Mesendoderm (in vitro differentiated cells): Measurements from ENCODE around the gene SLC8A3. TPM values are rescaled to one million over a fixed set of nuclear protein-coding genes. Genes with fewer than 3 reads are reported as not detected.
"Not testable (repeated sequence)": the region's sequence is repeated elsewhere in the genome, so short reads cannot be mapped to it uniquely, and the experiment has no call there.

Experiments
- DNase-seq: peaks from one replicate; pipeline ENCODE4 v3.0.0; 2013
- H2AK5ac ChIP-seq: 2 replicates; pipeline ENCODE4 v1.6.1; 2013; ENCODE audit warnings: low read length, inconsistent platforms
- H2BK120ac ChIP-seq: 2 replicates; pipeline ENCODE4 v1.6.1; 2013; ENCODE audit warnings: low read depth, mild to moderate bottlenecking, low read length, moderate library complexity, mixed read lengths
- H2BK15ac ChIP-seq: replicated peaks from 2 replicates; pipeline ENCODE4 v1.6.1; 2013; ENCODE audit warnings: low read depth, mild to moderate bottlenecking, moderate library complexity
- H2BK5ac ChIP-seq: 2 replicates; pipeline ENCODE4 v1.6.1; 2013; ENCODE audit warnings: low read length, inconsistent platforms
- H3K18ac ChIP-seq: 2 replicates; pipeline ENCODE4 v1.6.1; 2013; ENCODE audit warnings: mild to moderate bottlenecking, low read length, mixed read lengths
- H3K23ac ChIP-seq: one replicate; pipeline ENCODE4 v1.6.1; 2013; ENCODE audit warnings: low read length
- H3K27ac ChIP-seq: 2 replicates; pipeline ENCODE4 v1.5.1; 2013; ENCODE audit warnings: low read depth, mild to moderate bottlenecking, inconsistent platforms, low read length, moderate library complexity
- H3K27me3 ChIP-seq: 2 replicates; pipeline ENCODE4 v1.6.1; 2013; ENCODE audit warnings: low read length, control low read depth, mild to moderate bottlenecking, inconsistent platforms; ENCODE audit not compliant: insufficient read depth, poor library complexity
- H3K36me3 ChIP-seq: 2 replicates; pipeline ENCODE4 v1.6.1; 2013; ENCODE audit warnings: low read length, inconsistent platforms; ENCODE audit not compliant: control insufficient read depth, insufficient read depth
- H3K4ac ChIP-seq: one replicate; pipeline ENCODE4 v1.6.1; 2013; ENCODE audit warnings: low read depth, mild to moderate bottlenecking, low read length, moderate library complexity
- H3K4me1 ChIP-seq: 2 replicates; pipeline ENCODE4 v1.6.1; 2013; ENCODE audit warnings: low read depth, low read length, inconsistent platforms; ENCODE audit not compliant: control insufficient read depth
- H3K4me2 ChIP-seq: 2 replicates; pipeline ENCODE4 v1.6.1; 2013; ENCODE audit warnings: low read length
- H3K4me3 ChIP-seq: 2 replicates; pipeline ENCODE4 v1.5.1; 2013; ENCODE audit warnings: mild to moderate bottlenecking, low read length
- H3K56ac ChIP-seq: one replicate; pipeline ENCODE4 v1.6.1; 2013; ENCODE audit warnings: low read length
- H3K79me1 ChIP-seq: 2 replicates; pipeline ENCODE4 v1.6.1; 2013; ENCODE audit warnings: low read length, inconsistent platforms
- H3K79me2 ChIP-seq: 2 replicates; pipeline ENCODE4 v1.6.1; 2013; ENCODE audit warnings: mild to moderate bottlenecking, low read length; ENCODE audit not compliant: control insufficient read depth, insufficient read depth
- H3K9ac ChIP-seq: 2 replicates; pipeline ENCODE4 v1.6.1; 2013; ENCODE audit warnings: low read length, inconsistent platforms
- H4K5ac ChIP-seq: one replicate; pipeline ENCODE4 v1.6.1; 2013; ENCODE audit warnings: low read length
- H4K8ac ChIP-seq: one replicate; pipeline ENCODE4 v1.6.1; 2013; ENCODE audit warnings: low read depth, mild to moderate bottlenecking, control low read depth, low read length, moderate library complexity
- WGBS: extraction: QIAGEN DNeasy Blood & Tissue Kit; methylation state at CpG from one replicate; pipeline ENCODE4 v1.1.7; 2013; ENCODE audit warnings: low lambda C conversion rate, missing lambda C conversion rate; ENCODE audit not compliant: insufficient coverage; ENCODE audit errors: extremely low coverage; 5-methylcytosine and 5-hydroxymethylcytosine counted together
- polyA plus RNA-seq, 2 experiments: library from polyadenylated mRNA; stranded (reverse); fragments of 200-250 nt; gene quantifications; one replicate each; pipeline ENCODE4 v1.2.3, GENCODE V29; 2013

The SLC8A3 gene, protein sequence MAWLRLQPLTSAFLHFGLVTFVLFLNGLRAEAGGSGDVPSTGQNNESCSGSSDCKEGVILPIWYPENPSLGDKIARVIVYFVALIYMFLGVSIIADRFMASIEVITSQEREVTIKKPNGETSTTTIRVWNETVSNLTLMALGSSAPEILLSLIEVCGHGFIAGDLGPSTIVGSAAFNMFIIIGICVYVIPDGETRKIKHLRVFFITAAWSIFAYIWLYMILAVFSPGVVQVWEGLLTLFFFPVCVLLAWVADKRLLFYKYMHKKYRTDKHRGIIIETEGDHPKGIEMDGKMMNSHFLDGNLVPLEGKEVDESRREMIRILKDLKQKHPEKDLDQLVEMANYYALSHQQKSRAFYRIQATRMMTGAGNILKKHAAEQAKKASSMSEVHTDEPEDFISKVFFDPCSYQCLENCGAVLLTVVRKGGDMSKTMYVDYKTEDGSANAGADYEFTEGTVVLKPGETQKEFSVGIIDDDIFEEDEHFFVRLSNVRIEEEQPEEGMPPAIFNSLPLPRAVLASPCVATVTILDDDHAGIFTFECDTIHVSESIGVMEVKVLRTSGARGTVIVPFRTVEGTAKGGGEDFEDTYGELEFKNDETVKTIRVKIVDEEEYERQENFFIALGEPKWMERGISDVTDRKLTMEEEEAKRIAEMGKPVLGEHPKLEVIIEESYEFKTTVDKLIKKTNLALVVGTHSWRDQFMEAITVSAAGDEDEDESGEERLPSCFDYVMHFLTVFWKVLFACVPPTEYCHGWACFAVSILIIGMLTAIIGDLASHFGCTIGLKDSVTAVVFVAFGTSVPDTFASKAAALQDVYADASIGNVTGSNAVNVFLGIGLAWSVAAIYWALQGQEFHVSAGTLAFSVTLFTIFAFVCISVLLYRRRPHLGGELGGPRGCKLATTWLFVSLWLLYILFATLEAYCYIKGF
- polyA plus RNA-seq (2013, experiment 1 of 2), result 0.04 TPM
- 0.08 TPM for polyA plus RNA-seq (2013, experiment 2 of 2)

DNA sequence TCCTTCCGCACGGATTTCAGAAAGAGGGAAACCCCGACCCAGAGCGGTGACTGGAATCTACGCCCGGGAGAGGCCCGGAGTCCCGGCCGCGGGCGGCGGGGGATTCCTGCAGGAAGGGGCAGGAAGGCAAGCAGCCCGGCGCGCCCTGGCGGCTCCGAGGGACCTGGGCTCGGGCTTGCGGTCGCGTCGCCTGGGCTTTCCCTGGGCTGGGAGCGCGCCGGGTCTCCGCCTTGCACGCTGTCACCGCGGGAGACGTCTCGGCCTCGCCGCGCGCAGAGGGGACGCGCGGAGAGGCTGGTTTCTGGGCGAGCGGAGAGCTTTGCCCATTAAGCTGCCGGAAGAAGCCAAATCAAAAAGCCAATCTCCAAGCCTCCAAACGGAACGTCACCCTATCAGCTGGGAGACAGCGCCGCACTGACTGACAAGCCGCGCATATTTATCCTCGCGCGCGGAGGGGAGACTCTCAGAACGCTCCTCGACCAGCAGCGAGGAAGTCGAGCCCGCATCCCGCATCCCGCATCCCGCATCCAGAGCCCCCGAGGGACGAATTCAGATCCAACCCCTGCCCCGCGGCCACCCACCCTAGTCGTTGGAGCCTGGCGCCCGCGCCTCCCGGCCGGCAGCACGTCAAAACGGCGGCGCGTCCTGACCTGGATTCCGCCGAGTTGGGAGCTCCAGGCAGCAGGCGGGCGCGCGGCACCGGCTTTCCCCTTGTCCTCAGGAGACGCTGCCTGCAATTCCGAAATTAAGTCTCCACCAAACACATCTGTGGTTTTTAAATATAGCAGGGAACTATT lies at the start of gene SLC8A3:
Gene SLC8A3 (minus strand): TSS at position 293 of the 797 bp plus-strand sequence. CDS start 20,529 bp downstream, outside the sequence.
- no CpG with 5 or more reads among the region's 83 CpGs for WGBS
- Histone ChIP-seq H3K27me3 (peaks cover 2% of the 10 kb centered on the region), H2BK5ac (no peak within 1 kb of the TSS)

DNA sequence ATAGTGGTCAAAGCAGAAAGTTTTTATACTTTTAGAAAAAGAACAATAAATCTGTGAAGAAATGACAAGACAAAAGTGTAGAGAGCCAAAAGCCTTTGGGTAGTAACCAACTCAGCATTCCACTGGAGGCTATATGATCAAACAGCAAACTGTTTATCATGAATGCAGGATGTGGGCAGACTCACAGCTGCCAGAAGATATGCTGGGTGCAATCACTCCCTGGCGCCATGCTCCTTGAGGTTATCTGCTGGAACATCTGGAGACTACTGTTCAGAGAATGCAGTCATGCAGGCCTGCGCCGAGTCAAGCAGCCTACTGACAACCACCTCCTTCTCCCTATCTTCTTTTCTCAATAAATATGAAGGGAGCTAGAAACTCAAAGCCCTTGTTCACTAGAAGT lies 49.0 kb upstream of the SLC8A3 start:
- DNase-seq, result no peak
- no CpG with 5 or more reads among the region's 3 CpGs for WGBS
- H3K27ac ChIP-seq, result no peak overlapping the region
- H4K5ac ChIP-seq, result no peak overlapping the region
- no peak overlapping the region for H2BK15ac ChIP-seq
- H3K23ac ChIP-seq, result no peak overlapping the region
- H2AK5ac ChIP-seq, result no peak overlapping the region
- no peak overlapping the region for H2BK120ac ChIP-seq
- no peaks in the 10 kb centered on the region for H3K79me1 ChIP-seq
- no peaks in the 10 kb centered on the region for H3K27me3 ChIP-seq
- no peak overlapping the region for H3K4me2 ChIP-seq
- no peak overlapping the region for H3K4me3 ChIP-seq
- H3K56ac ChIP-seq, result no peak overlapping the region
- no peaks in the 10 kb centered on the region for H3K4me1 ChIP-seq
- H3K36me3 ChIP-seq, result no peaks in the 10 kb centered on the region
- H3K79me2 ChIP-seq, result no peaks in the 10 kb centered on the region
- no peak overlapping the region for H3K9ac ChIP-seq
- no peak overlapping the region for H3K4ac ChIP-seq
- no peak overlapping the region for H2BK5ac ChIP-seq
- H4K8ac ChIP-seq, result no peak overlapping the region
- no peak overlapping the region for H3K18ac ChIP-seq

More for the DNA sequence above, at the start of gene SLC8A3:
- Histone ChIP-seq H4K5ac (no peak within 1 kb of the TSS), H3K79me2 (no peaks in the 10 kb centered on the region), H3K4ac (no peak within 1 kb of the TSS), H3K23ac (peak within 1 kb of the TSS; percentile 66), H3K4me1 (peaks cover 6% of the 10 kb centered on the region), H2BK15ac (no peak within 1 kb of the TSS), H2AK5ac (no peak within 1 kb of the TSS), H2BK120ac (no peak within 1 kb of the TSS), H3K4me2 (peak within 1 kb of the TSS; percentile 97), H3K9ac (peak within 1 kb of the TSS; percentile 52), H3K27ac (no peak within 1 kb of the TSS), H3K36me3 (no peaks in the 10 kb centered on the region), H3K56ac (peak within 1 kb of the TSS; percentile 81), H3K79me1 (no peaks in the 10 kb centered on the region), H3K4me3 (peak within 1 kb of the TSS; percentile 38), H3K18ac (no peak within 1 kb of the TSS), H4K8ac (no peak within 1 kb of the TSS)
- DNase-seq, result peak; percentile 59

DNA sequence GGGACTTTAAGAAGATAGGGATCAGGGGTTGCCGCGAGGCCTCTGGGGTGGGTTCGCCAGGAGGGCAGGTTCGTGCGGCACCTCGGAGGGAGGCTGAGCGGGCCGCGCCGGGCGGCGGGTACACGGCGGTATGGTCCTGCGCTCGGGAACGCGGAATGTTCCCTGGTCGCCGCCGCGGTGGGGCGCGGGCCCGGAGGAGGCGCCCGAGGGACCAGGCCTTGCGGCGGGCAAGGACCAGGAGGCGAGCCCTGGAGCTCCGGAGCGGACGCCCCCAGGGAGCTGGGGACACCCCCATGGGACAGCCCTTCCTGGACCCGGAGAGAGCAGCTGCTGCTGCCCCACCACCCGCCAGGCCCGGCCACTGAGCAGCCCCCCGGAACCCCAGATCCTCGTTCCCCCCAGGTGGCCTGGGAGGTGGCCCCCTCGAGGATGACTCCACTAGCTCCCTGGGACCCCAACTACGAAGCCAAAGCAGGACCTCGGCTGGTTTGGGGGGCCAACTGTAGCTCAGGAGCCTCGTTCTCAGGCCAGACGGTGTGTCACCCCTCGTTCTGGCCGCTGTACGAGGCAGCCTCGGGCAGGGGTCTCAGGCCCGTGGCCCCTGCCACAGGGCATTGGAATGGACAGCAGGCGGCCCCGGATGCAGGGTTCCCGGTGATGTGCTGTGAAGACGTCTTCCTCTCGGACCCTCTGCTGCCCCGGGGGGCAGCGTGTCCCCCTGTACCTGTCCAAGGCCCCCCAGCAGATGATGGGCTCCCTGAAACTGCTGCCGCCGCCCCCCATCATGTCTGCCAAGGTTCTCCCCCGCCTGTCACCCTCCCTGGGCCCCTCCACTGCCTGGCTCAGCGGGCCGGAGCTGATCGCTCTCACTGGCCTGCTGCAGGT lies 45.6 kb upstream of the SLC8A3 start:
- H3K4me1 ChIP-seq, result no peaks in the 10 kb centered on the region
- no CpG with 5 or more reads among the region's 61 CpGs for WGBS

DNA sequence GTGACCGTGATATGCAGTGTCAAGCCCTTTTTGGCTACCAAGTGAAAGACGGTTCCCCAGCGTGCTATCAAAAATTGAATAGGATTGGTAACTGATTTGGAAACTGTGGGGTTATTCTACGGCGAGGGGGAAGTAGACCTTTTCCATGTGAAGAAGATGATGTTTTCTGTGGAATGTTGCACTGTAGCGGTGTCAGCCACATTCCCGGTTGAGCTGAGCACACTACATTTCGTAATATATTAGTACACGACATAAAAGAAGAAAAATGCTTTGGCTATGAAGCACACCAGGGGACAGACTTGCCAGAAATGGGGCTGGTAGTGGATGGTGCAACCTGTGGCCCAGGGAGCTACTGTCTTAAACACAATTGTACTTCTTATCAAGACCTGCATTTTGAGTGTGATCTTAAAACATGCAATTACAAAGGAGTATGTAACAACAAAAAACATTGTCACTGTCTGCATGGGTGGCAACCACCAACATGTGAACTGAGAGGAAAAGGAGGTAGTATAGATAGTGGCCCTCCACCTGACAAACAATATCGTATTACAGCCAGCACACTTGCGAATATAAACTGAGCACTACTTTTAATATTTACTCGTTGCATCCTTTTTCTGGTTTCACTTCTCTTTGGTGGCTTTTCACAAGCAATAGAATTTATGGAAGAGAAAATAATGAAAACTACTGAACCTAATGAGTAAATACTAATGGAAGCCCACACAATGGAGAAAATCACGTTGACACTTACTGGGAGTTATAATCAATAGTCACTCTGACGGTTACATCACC lies 43.2 kb upstream of the SLC8A3 start:
- not testable (repeated sequence) for H3K23ac ChIP-seq, H2BK120ac ChIP-seq, H4K5ac ChIP-seq, DNase-seq, H3K36me3 ChIP-seq, H4K8ac ChIP-seq, H3K18ac ChIP-seq, H3K27ac ChIP-seq, H3K4me3 ChIP-seq, H3K4ac ChIP-seq, H3K56ac ChIP-seq, H3K79me1 ChIP-seq, H2AK5ac ChIP-seq, H3K79me2 ChIP-seq, H3K4me2 ChIP-seq, H3K27me3 ChIP-seq, H3K4me1 ChIP-seq, H2BK15ac ChIP-seq, H2BK5ac ChIP-seq, H3K9ac ChIP-seq
- WGBS, result no CpG with 5 or more reads among the region's 14 CpGs

More for the DNA sequence above, 45.6 kb upstream of the SLC8A3 start:
- Histone ChIP-seq H2BK15ac (no peak overlapping the region), H4K8ac (no peak overlapping the region), H3K4ac (no peak overlapping the region), H3K18ac (no peak overlapping the region), H3K79me2 (no peaks in the 10 kb centered on the region), H2BK120ac (no peak overlapping the region), H3K4me3 (no peak overlapping the region), H3K23ac (no peak overlapping the region), H3K56ac (no peak overlapping the region), H4K5ac (no peak overlapping the region), H3K27ac (no peak overlapping the region), H3K4me2 (no peak overlapping the region), H2BK5ac (no peak overlapping the region), H2AK5ac (no peak overlapping the region), H3K79me1 (no peaks in the 10 kb centered on the region), H3K27me3 (no peaks in the 10 kb centered on the region), H3K9ac (no peak overlapping the region), H3K36me3 (no peaks in the 10 kb centered on the region)
- no peak for DNase-seq
